Body of pancreas (tissue), 2 donors: ENCODE measurements around the gene ZNF493. TPM values are rescaled to one million over a fixed set of nuclear protein-coding genes. Genes with fewer than 3 reads are reported as not detected.

ENCODE experiments used
- total RNA-seq, 2 donors: library from RNA; depleted of rRNA; stranded (reverse); fragments of >200 nt; gene quantifications; one replicate each; pipeline ENCODE4 v1.1.0, GENCODE V29; 2016

ZNF493 gene
- total RNA-seq, 2 donors from 2014 or later, result 36.6 to 50.1 TPM

Other genes with a start within 250 kb of the ZNF493 start
- gene ZNF708, start 67.7 kb upstream of the ZNF493 start, total RNA-seq, result 10 to 100 TPM; 13.7 to 14.5 TPM
- gene ZNF738, start 38.1 kb upstream of the ZNF493 start, total RNA-seq, result 1 to 10 TPM; 3.0 to 4.7 TPM
- gene ZNF429, start 108.5 kb downstream of the ZNF493 start, total RNA-seq, result 10 to 100 TPM; 21.5 to 55.7 TPM